ENCODE data around the gene ABCA7.

Gene ABCA7

DNA sequence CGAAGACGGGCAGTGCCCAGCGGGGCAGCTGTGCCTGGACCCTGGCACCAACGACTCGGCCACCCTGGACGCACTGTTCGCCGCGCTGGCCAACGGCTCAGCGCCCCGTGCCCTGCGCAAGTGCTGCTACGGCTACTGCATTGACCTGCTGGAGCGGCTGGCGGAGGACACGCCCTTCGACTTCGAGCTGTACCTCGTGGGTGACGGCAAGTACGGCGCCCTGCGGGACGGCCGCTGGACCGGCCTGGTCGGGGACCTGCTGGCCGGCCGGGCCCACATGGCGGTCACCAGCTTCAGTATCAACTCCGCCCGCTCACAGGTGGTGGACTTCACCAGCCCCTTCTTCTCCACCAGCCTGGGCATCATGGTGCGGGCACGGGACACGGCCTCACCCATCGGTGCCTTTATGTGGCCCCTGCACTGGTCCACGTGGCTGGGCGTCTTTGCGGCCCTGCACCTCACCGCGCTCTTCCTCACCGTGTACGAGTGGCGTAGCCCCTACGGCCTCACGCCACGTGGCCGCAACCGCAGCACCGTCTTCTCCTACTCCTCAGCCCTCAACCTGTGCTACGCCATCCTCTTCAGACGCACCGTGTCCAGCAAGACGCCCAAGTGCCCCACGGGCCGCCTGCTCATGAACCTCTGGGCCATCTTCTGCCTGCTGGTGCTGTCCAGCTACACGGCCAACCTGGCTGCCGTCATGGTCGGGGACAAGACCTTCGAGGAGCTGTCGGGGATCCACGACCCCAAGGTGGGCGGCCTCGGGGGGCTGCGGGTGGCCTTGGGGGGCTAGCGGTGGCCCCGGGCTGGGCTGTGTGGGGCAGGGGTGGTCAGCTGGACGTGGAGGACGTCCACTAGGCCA lies 34.9 kb upstream of the ABCA7 start:
- no peak for DNase-seq

DNA sequence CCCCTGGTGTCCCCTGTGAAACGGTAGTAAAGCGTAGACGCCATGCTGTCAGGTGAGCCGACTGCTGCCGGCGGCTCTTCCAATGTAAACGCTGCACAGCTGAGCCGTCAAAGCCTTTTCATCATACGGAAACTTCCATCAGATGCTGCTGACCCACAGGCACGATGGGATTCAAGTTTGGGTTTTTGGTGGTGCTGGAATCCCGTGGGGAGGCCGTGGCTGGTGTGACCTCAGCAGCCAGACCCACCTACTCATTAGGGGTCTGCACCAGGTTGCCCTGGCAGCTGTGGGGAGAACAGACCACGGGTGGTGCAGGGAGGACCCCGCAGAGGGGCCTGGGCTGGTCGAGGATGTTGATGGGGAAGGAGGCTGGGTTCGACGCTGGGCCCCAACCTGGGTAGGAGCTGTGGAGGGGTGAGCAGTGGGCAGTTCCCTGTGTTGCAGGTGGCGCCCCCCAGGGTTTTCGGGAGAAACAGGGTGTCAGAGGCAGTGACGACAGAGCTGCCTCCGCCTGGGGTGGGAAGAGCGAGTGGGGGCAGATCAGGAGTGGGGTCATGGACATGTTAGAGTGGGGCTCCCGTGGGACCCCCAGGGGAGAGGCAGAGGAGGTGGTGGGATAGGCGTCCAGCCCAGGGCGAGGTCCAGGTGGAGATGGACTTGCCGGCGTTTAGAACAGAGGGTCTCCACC lies 33.1 kb upstream of the ABCA7 start:
- no peak for DNase-seq

DNA sequence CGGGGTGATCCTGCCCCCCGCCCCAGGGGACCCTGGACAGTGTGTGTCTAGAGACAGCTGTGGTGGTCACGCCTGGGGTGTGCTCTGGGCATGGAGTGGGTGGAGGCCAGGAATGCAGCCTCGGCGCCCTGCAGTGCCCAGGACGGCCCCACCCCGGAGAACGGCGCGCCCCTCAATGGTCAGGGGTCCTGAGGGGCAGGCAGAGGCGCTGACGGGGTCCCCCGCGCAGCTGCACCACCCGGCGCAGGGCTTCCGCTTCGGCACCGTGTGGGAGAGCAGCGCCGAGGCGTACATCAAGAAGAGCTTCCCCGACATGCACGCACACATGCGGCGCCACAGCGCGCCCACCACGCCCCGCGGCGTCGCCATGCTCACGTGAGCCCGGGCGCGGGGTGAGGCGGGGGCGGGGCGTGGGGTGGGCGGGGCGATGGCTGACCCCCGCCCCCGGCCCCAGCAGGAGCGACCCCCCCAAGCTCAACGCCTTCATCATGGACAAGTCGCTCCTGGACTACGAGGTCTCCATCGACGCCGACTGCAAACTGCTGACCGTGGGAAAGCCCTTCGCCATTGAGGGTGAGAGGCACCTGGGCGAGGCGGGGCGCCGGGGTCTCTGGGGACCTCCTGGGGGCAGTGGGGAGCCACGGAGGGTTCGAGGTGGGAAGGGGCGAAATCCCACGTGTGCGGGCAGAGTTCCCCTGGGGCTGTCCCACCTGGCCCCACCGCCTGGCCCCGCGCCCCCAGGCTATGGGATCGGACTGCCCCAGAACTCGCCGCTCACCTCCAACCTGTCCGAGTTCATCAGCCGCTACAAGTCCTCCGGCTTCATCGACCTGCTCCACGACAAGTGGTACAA lies 32.3 kb upstream of the ABCA7 start:
- DNase-seq: no peak

GRCh38 chr19:1008268-1009040 lies 31.5 kb upstream of the ABCA7 start:
- no peak for DNase-seq

DNA sequence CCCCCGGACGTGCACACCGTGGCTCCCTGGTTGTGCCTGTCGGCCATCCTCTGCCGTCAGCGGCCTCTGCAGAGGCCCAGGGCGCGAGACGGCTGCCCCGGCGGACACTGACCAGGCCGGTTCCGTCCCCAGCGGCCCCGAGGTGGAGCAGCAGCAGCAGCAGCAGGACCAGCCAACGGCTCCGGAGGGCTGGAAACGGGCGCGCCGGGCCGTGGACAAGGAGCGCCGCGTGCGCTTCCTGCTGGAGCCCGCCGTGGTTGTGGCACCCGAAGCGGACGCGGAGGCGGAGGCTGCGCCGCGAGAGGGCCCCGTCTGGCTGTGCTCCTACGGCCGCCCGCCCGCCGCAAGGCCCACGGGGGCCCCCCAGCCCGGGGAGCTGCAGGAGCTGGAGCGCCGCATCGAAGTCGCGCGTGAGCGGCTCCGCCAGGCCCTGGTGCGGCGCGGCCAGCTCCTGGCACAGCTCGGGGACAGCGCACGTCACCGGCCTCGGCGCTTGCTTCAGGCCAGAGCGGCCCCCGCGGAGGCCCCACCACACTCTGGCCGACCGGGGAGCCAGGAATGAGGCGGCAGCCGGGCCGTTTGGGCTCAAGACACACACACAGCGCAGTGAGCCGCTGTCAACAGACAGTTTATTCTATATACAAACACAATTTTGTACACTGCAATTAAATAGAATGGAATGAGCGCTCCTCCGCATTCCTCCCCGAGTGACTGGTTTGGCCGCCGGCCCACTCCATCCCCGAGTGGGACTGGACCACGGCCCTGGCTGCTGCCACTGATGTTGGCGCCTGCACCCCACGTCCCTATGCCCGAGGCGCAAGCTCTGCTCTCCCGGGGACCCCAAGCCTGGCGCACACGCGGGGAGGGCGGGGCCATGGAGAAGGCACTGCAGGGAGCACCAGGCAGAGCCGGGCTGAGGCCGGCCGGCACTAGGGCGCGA lies 30.6 kb upstream of the ABCA7 start:
- no peak for DNase-seq

DNA sequence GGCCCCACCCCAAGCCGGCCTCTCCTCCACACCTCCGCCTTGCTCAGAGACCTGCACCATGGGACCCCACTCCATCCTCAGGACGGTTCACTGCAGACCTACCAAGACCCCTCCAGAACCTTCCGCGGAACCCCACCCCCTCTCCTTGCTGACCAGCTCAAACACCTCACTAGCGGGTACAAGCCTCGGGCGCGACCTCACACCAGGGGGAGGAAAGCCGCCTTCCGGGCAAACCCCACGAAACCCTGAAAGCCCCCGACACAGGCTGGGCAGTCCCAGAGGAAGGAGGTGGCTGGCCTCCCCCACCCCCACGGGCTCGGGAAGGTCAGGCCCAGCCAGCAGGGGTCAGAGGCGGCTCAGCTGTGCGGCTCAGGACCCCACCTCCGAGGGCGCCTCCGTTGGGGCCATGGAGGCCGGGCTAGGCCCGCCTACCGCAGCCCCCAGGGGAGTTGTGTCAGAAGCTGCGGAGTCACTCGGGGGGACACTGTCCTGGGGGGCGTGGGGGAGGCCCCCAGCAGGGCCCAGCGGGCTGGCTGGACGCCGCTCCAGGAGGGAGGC lies 29.8 kb upstream of the ABCA7 start:
- DNase-seq: no peak

DNA sequence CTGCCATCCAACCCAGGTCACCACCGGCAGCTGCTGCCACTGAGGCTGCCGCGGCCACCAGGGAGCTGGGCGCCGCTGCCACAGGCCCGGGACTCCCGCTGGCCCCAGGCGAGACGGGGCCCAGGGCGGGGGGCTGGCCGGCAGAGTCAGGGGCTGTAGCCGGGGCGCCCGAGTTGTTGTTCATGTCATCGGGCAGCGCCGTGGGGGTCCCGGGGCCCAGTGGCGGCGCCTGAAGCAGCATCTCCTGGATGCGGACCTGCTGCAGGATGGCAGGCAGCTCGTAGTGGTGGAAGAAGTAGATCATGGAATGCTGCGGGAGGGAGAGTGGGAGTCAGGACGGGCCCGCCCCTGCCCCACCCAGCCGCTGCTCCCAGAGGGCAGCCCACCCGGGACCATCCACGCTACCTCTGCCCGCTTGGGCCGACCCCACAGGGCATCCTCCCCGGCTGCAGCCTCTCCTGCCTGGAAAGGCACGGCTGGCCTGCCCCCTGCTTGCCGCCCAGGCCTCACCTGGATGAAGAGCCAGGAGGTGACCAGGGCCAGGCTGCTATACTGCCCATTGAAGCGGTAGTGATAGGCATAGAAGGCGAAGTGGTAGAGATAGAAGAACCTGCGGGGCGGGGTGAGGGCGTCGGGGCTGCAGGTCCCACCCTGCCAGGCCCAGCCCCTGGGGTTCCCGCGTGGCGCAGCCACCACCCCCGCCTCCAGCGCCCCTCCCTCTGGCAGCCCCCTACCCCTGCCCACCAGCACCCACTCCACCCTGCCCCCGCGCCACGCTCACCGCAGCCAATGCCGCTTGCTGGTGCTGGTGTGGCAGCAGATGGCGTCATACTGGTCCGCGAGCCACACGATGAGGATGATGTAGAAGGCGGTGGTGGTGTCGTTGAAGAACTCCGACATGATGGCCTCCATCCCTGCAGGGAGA lies 29.1 kb upstream of the ABCA7 start:
- DNase-seq: no peak

GRCh38 chr19:1011831-1012333 lies 28.0 kb upstream of the ABCA7 start:
- DNase-seq: no peak

DNA sequence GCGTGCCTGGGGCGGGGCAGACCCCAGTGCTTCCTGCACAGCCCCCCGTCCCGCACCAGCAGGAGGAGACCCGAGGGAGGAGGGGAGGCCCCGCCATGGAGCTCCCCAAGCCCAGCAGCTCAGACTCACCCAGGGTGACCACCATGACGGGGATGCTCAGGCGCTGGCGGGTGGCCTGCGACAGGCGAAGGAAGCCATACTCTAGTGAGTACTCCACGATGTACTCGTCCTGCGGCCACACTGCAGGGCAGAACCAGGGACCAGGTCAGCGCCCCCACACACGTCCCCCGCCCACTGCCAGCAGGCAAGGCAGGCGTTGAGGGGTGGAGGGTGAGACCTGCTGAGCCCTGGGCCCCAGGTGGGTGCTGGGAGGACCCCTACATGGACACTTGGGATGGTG lies 27.6 kb upstream of the ABCA7 start:
- DNase-seq: no peak

DNA sequence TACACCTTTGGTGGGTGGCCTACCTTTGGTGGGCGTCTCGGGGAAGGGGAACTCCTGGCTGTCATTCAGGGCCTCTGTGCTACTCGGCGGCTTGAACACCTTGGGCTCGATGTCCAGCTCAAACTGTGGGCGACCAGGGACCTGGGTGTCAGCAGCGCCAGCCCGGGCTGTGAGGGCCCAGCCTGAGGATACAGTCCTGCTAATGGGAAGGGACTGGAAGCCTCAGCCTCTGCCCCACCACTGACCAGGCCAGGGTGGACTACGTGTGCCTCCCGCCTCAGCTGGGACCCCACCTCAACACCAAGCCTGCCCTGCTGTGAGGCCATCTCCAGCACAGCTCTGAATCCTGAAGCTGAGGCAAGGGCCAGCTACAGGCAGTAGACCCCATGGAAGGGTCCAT lies 26.7 kb upstream of the ABCA7 start:
- DNase-seq: no peak

DNA sequence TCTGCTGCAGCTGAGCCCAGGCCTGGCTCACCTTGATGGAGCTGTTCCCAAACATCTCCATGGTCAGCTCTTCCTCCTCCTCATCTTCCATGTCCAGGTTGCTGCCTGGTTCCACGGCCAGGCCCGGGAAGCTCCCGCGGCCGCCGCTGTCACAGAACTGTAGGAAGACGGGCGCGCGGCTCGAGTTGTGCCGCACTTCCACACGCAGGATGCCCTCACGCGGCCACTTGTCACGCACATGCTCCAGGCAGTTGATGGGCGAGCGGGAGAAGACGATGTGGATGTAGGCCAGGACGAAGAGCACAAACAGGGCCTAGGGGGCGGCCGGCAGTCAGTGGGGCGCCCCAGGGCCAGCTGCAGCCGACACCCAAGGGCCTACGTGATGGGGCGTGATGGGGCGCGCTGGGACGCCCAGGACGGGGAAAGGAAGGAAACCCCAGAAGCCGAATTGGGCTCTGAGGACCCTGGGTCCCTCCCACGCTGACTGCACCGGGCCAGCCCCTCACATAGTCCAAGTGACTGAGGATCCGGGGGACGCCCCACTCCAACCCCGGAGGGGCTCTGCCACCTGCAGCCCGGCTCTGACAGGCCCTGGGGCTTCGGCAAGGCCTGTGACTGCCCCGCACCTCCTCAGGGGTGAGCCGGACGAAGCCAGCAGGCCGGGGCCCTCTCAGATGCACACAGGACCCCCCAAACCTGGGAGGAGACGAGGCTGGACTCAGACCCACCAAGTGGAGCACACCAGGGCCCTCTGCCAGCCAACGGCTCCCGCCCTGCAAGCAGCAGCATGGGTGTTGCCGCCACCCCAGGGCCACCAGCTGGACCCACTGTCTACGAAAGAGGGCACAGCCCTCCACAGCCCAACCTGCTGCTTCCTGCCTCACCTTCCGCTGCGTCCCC lies 25.5 kb upstream of the ABCA7 start:
- DNase-seq: no peak

DNA sequence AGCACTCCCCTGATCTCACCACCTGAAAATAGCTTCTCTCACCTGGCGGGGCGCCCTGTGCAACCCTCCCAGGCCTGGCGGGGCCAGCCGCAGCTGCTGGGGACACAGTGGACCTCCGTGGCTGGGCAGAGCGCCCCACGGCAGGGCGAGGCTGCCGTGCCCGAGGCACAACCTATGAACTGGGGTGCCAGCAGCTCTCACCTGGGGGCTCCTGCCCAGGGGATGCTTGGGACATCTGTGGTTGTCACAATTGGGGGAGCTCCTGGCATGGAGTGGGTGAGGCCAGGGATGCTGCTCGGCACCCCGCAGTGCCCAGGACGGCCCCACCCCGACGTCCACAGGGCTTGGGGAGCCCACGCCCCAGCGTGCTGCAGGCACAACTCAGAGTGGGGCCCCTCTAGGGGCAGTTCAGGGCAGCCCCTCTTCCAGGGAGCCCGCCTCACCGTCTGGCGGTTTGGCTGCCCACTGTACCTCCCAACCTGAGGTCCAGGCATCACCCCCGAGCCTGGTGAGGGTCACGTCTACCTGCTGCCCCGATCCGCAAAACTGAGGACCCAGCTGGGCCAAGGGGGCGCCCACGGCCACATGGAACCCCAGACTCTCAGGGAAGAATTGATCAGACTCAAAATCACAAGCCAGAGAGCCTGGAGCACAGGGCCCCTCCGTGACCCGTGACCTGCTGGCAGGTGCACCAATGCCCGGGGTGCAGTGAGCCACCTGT lies 24.7 kb upstream of the ABCA7 start:
- no peak for DNase-seq

DNA sequence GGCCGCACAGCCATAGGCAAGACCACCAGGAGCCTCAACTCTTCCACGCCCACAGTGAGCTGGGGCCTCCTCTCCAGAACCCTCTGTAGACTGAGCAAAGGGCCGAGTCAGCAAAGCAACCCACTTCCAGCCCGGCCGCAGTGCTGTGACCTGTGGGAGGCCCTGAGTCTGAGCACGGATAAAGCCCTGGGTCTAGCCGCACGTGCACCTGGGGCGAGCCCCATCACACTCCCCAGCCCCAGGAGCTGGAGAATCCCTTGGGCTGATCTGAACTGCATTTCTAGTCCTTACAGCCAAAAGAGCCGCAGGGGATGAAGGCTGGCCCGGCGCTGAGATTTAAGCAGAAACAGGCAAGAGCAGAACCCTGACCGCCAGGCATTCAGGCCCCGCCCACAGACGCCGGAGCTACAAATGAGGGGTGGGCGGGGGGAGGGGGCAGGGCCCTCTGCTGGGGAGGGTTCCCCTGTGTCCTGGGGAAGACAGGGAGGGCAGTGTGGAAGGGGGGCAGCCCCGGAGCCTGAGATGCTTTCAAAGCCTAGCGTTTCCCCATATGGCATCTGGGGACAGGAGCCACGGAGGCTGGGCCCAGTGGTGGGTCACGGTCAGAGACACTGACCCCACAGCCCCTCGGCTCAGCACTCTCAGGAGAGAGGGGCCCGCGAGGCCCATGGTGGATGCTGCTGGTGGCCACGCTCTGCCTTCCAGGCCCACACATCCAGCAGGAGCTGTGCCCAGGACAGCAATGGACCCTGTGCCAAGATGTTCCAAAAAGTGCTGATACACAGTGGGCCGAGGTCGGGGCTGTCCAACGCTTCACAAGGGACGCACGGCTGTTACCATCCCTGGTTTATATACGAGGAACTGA lies 23.9 kb upstream of the ABCA7 start:
- no peak for DNase-seq

GRCh38 chr19:1016647-1017114 lies 23.2 kb upstream of the ABCA7 start:
- no peak for DNase-seq

- DNase-seq: no peak
These were observed 22.6 kb upstream of the ABCA7 start for GRCh38 chr19:1017115-1017905.

GRCh38 chr19:1017906-1018305 lies 22.0 kb upstream of the ABCA7 start:
- DNase-seq: no peak
